ENCODE measurements around the gene LCK. TPM values are rescaled to one million over a fixed set of nuclear protein-coding genes. Genes with fewer than 3 reads are reported as not detected.

Gene LCK
- total and polyA plus RNA-seq, 9 of the 15 experiments (the other 6 are each of a cell fraction or from before 2014, with no cell fraction given) = 0.04 to 0.47 (median 0.13) TPM; not detected in 6

DNA sequence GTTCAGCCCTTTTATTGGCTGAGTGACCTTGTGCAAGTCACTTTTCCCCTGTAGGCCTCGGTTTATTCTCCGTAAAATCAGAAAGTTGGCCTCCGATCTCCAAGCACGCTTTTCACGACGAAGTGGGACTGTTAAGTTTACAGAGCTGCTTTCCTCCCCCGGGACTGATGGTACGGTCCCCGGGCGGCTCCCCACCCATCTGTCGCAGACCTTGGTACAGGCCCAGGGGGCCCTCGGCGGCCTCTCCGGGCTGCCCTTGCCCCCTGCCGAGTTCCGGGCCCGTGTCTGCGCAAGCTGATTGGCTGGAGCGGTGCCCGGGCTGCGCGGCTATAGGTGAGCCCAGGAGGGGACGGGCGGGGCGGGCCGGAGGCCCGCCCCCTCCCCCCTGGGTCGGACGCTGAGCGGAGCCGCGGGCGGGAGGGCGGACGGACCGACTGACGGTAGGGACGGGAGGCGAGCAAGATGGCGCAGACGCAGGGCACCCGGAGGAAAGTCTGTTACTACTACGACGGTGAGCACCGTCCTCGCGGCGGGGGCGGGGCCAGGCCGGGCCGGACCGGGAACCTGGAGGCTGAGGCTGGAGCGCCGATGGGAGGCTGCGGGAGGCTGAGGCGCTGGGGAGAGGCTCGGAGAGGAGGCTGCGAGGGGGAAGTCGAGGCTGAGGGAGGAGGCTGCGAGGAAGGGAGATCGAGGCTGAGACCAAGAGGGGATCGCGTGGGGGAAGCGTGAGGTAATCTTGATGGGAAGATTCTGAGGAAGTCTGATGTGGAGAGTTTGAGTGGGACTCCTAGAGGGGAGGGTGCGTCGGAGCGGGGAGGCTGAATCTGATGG is 40.9 kb downstream of the LCK start, which contains the start of gene HDAC1 (continued):
- TF ChIP-seq SMAD4 (CRISPR knock-in tag; conservative IDR thresholded peaks at IDR 0.05) (0 out of 2 replicates have a peak, but pooled peaks have one; percentile 50), RBFOX2 (IDR thresholded peaks at IDR 0.05; ENCODE audit: low read depth, low read length) (peak; percentile 97), ZNF12 (CRISPR knock-in tag; IDR thresholded peaks at IDR 0.05) (peak; percentile 72; the same call in 1 of the 2 replicates), MXD1 (CRISPR knock-in tag; IDR thresholded peaks at IDR 0.05; ENCODE audit: borderline replicate concordance, poor library complexity, severe bottlenecking) (peak; percentile 36), ZNF165 (CRISPR knock-in tag; IDR thresholded peaks at IDR 0.05; ENCODE audit: borderline replicate concordance) (0 out of 2 replicates have a peak, but pooled peaks have one; percentile 30), NFRKB (IDR thresholded peaks at IDR 0.05; ENCODE audit: low read depth) (peak; percentile 52), FOXM1 (IDR thresholded peaks at IDR 0.05; ENCODE audit: low read depth) (peak; percentile 61), FOXM1 (CRISPR knock-in tag; IDR thresholded peaks at IDR 0.05; ENCODE audit: low read depth) (peak; percentile 86; the same call in 1 of the 2 replicates), ZFP91 (CRISPR knock-in tag; IDR thresholded peaks at IDR 0.05) (peak; percentile 12; the same call in 1 of the 2 replicates), ZSCAN29 (IDR thresholded peaks at IDR 0.05) (peak; percentile 65; the same call in 1 of the 2 replicates), ADNP (tag; IDR thresholded peaks at IDR 0.05) (0 out of 2 replicates have a peak, but pooled peaks have one; percentile 11), RBM25 (IDR thresholded peaks at IDR 0.05; ENCODE audit: low read depth, low read length, severe bottlenecking) (peak; percentile 99)
- TF ChIP-seq, protein P1, sequence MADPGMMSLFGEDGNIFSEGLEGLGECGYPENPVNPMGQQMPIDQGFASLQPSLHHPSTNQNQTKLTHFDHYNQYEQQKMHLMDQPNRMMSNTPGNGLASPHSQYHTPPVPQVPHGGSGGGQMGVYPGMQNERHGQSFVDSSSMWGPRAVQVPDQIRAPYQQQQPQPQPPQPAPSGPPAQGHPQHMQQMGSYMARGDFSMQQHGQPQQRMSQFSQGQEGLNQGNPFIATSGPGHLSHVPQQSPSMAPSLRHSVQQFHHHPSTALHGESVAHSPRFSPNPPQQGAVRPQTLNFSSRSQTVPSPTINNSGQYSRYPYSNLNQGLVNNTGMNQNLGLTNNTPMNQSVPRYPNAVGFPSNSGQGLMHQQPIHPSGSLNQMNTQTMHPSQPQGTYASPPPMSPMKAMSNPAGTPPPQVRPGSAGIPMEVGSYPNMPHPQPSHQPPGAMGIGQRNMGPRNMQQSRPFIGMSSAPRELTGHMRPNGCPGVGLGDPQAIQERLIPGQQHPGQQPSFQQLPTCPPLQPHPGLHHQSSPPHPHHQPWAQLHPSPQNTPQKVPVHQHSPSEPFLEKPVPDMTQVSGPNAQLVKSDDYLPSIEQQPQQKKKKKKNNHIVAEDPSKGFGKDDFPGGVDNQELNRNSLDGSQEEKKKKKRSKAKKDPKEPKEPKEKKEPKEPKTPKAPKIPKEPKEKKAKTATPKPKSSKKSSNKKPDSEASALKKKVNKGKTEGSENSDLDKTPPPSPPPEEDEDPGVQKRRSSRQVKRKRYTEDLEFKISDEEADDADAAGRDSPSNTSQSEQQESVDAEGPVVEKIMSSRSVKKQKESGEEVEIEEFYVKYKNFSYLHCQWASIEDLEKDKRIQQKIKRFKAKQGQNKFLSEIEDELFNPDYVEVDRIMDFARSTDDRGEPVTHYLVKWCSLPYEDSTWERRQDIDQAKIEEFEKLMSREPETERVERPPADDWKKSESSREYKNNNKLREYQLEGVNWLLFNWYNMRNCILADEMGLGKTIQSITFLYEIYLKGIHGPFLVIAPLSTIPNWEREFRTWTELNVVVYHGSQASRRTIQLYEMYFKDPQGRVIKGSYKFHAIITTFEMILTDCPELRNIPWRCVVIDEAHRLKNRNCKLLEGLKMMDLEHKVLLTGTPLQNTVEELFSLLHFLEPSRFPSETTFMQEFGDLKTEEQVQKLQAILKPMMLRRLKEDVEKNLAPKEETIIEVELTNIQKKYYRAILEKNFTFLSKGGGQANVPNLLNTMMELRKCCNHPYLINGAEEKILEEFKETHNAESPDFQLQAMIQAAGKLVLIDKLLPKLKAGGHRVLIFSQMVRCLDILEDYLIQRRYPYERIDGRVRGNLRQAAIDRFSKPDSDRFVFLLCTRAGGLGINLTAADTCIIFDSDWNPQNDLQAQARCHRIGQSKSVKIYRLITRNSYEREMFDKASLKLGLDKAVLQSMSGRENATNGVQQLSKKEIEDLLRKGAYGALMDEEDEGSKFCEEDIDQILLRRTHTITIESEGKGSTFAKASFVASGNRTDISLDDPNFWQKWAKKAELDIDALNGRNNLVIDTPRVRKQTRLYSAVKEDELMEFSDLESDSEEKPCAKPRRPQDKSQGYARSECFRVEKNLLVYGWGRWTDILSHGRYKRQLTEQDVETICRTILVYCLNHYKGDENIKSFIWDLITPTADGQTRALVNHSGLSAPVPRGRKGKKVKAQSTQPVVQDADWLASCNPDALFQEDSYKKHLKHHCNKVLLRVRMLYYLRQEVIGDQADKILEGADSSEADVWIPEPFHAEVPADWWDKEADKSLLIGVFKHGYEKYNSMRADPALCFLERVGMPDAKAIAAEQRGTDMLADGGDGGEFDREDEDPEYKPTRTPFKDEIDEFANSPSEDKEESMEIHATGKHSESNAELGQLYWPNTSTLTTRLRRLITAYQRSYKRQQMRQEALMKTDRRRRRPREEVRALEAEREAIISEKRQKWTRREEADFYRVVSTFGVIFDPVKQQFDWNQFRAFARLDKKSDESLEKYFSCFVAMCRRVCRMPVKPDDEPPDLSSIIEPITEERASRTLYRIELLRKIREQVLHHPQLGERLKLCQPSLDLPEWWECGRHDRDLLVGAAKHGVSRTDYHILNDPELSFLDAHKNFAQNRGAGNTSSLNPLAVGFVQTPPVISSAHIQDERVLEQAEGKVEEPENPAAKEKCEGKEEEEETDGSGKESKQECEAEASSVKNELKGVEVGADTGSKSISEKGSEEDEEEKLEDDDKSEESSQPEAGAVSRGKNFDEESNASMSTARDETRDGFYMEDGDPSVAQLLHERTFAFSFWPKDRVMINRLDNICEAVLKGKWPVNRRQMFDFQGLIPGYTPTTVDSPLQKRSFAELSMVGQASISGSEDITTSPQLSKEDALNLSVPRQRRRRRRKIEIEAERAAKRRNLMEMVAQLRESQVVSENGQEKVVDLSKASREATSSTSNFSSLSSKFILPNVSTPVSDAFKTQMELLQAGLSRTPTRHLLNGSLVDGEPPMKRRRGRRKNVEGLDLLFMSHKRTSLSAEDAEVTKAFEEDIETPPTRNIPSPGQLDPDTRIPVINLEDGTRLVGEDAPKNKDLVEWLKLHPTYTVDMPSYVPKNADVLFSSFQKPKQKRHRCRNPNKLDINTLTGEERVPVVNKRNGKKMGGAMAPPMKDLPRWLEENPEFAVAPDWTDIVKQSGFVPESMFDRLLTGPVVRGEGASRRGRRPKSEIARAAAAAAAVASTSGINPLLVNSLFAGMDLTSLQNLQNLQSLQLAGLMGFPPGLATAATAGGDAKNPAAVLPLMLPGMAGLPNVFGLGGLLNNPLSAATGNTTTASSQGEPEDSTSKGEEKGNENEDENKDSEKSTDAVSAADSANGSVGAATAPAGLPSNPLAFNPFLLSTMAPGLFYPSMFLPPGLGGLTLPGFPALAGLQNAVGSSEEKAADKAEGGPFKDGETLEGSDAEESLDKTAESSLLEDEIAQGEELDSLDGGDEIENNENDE (IDR thresholded peaks at IDR 0.05; ENCODE audit: low read depth, low read length) = no peak

Measured in K562 (cell line).